HL-60 (cell line): ENCODE results near the gene RTP2.

Source experiments
- DNase-seq, 2 experiments: peaks; one replicate each; pipeline ENCODE4 v3.0.0-alpha.2; 2010 to 2020; ENCODE audit warnings: low read depth in 1 of 2, low spot score in 1 of 2
- H3K27ac ChIP-seq: fragments of 250-450 bp; sonication (Bioruptor Pico); replicated peaks from 2 replicates; pipeline ENCODE4 v1.5.1; 2020; ENCODE audit warnings: mild to moderate bottlenecking, moderate library complexity
- H3K27me3 ChIP-seq: fragments of 250-450 bp; sonication (Bioruptor Pico); 2 replicates; pipeline ENCODE4 v1.5.1; 2021; ENCODE audit warnings: mild to moderate bottlenecking, moderate library complexity; ENCODE audit not compliant: insufficient read depth, poor library complexity, severe bottlenecking
- H3K4me3 ChIP-seq: replicated peaks from 2 replicates; pipeline ENCODE4 v1.5.1; 2011; ENCODE audit warnings: mild to moderate bottlenecking, control low read depth, low read length; ENCODE audit not compliant: insufficient read depth
- CTCF ChIP-seq: IDR thresholded peaks from one replicate; pipeline ENCODE4 v1.5.1; 2011; ENCODE audit warnings: low read length, control low read depth, inconsistent platforms; ENCODE audit not compliant: insufficient read depth
- GABPA ChIP-seq: IDR thresholded peaks from 2 replicates; pipeline ENCODE4 v1.6.1; 2012; ENCODE audit warnings: low read depth
- POLR2AphosphoS5 ChIP-seq: IDR thresholded peaks from 2 replicates; pipeline ENCODE4 v1.6.1; 2012; ENCODE audit warnings: low read depth
- REST ChIP-seq: IDR thresholded peaks from 2 replicates; pipeline ENCODE4 v1.6.1; 2012; ENCODE audit warnings: low read depth; ENCODE audit not compliant: insufficient replicate concordance
- SPI1 ChIP-seq: IDR thresholded peaks from 2 replicates; pipeline ENCODE4 v1.6.1; 2012; ENCODE audit warnings: low read depth, mild to moderate bottlenecking, borderline replicate concordance

The RTP2 gene

GRCh38 chr3:187726564-187726963 lies 24.2 kb upstream of the RTP2 start:
- TF ChIP-seq POLR2AphosphoS5 = no peak
- no peak for TF ChIP-seq SPI1
- no peak for TF ChIP-seq CTCF
- no peak for TF ChIP-seq GABPA
- H3K4me3 ChIP-seq = no peak overlapping the region
- no peak overlapping the region for H3K27ac ChIP-seq
- no peaks in the 10 kb centered on the region for H3K27me3 ChIP-seq
- no peak for DNase-seq

- Histone ChIP-seq H3K27ac (no peak overlapping the region), H3K4me3 (no peak overlapping the region), H3K27me3 (no peaks in the 10 kb centered on the region)
- TF ChIP-seq REST = no peak
- TF ChIP-seq CTCF = no peak
- TF ChIP-seq POLR2AphosphoS5 = no peak
- no peak for TF ChIP-seq GABPA
- no peak for TF ChIP-seq SPI1
- no peak for DNase-seq
These were observed 23.5 kb upstream of the RTP2 start for GRCh38 chr3:187725653-187726370.

- no peak overlapping the region for H3K27ac ChIP-seq
- no peak for TF ChIP-seq SPI1
- no peak for TF ChIP-seq GABPA
- TF ChIP-seq REST = no peak
- no peak for TF ChIP-seq POLR2AphosphoS5
- no peak for TF ChIP-seq CTCF
- no peak overlapping the region for H3K4me3 ChIP-seq
- H3K27me3 ChIP-seq = no peaks in the 10 kb centered on the region
- DNase-seq = no peak
These were observed 22.9 kb upstream of the RTP2 start for GRCh38 chr3:187725224-187725623.

- H3K4me3 ChIP-seq = no peak overlapping the region
- TF ChIP-seq POLR2AphosphoS5 (no peak), SPI1 (no peak), REST (no peak), GABPA (no peak), CTCF (no peak)
- no peaks in the 10 kb centered on the region for H3K27me3 ChIP-seq
- H3K27ac ChIP-seq = no peak overlapping the region
- DNase-seq = no peak
These were observed 19.9 kb upstream of the RTP2 start for GRCh38 chr3:187722206-187722612.
